T follicular helper cell (primary cell): Measurements from ENCODE around the gene ARHGAP19.
"Not testable (repeated sequence)": the region's sequence is repeated elsewhere in the genome, so short reads cannot be mapped to it uniquely, and the experiment has no call there.

ENCODE experiments used
- DNase-seq: peaks from one replicate; pipeline ENCODE4 v3.0.0-alpha.2; 2020; ENCODE audit warnings: low read depth

Gene ARHGAP19

DNA sequence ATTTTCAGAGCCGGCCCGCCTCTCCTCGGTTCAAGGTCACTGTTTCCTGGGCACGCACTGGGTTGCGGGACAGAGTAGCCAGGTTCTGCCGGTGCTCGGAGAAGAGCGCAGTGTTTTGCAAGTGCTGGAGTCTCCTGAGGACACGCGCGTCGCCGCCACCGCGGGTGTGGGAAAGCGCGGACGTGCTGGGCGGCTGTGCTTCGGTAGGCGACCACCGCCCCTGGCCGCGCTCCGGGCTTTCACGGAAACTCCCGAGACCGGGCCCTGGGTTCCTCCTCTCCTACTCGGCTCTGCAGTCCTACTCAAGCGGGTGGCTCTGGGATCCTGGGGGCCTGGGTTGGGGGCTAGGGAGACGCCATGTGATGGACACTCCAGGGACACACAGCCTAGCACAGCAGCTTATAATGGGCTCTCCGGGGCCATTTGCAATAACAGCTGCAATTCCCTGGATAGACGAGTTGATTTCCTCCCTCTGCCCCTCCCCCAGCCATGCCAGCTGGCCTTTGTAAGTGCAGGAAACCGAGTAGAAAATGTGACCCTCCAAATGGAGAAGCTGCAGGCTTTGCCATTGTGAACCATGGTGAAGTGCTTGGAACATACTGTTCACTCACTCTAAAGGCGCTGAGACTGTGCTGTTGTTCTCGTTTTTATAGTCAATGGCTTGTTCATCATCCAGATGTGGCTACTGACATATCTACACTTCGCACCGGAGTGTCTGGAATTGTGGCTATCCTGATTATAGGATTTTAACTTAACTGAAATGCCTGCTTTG, 28.8 kb upstream of the ARHGAP19 start:
- no peak for DNase-seq

DNA sequence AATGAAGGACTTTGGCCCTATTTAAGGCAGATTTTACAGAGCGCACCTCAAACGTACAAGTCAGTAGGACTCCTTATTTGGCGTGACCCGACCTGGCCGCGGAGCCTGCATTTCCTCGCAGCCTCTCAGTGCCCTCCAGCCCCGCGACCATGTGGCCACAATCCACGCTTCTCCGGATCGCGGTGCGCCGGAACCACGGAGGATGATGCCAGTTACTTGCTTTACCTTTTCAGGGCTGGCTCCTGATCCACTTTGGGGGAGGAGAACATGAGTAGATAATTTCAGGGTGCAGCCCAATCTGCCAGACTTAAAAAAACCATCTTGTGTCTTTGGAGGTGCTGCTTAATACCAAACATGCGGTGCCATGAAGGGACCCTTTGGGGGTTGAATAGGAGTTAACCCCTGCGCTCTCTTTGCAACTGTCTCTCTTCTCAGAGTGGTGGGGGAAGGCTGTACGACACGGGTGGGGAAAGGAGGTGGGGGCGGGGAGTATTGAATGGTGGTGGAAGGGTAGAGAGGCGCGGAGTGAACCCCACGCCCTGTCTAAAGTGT, 28.1 kb upstream of the ARHGAP19 start:
- DNase-seq = peak; percentile 7

DNA sequence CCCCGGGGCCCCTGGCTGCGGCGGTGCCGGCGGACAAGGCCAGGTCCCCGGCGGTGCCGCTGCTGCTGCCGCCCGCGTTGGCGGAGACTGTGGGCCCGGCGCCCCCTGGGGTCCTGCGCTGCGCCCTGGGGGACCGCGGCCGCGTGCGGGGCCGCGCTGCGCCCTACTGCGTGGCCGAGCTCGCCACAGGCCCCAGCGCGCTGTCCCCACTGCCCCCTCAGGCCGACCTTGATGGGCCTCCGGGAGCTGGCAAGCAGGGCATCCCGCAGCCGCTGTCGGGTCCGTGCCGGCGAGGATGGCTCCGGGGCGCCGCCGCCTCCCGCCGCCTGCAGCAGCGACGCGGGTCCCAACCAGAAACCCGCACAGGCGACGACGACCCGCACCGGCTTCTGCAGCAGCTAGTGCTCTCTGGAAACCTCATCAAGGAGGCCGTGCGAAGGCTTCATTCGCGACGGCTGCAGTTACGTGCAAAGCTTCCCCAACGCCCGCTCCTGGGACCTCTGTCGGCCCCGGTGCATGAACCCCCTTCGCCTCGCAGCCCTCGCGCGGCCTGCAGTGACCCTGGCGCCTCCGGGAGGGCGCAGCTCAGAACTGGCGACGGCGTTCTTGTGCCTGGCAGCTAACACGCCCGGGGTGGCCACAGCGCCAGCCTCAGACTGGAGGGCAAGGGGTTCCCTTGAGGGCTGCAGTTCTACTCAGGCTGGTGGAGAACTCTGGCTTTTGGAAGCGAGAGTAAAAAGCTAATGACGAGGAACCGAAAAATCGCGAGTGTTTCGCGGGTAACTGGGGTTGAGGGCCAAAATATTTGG, 27.4 kb upstream of the ARHGAP19 start:
- DNase-seq = peak; percentile 44

DNA sequence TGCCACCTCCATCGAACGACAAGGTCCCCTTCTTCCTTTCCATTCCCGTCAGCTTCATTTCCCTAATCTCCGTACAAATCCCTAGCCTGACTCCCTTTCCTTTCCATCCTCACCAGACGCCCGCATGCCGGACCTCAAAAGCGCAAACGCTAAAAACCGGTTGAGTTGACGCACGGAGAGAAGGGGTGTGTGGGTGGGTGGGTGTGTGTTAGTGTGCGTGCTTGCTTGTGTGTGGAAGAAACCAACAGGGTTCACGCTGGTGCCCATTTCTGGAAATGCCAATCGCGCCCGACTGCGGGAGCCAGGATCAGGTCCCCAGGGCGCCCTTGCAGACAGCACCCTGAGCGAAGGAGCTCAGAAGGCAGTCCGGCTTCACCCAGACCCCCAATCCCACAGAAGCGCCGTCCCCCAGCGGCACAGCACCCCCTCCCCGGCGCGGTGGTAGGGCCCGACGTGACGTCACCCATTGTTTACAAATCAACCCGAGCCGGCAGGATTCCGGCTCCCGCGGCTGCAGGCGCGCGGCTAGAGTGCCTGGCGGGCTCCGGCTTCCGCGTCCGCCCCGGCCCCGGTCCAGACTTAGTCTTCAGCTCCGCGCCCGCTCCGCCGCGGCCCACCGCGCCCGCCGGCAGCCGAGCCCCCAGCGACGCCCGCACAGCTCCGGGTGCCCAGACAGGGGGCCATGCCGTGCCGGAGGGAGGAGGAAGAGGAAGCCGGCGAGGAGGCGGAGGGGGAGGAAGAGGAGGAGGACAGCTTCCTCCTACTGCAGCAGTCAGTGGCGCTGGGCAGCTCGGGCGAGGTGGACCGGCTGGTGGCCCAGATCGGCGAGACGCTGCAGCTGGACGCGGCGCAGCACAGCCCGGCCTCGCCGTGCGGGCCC, 26.6 kb upstream of the ARHGAP19 start, which contains the start of gene FRAT1:
FRAT1 (plus strand) TSS at position 500 of the 880 bp plus-strand sequence; CDS start at position 683, 183 bp downstream.
- DNase-seq = peak; percentile 85

DNA sequence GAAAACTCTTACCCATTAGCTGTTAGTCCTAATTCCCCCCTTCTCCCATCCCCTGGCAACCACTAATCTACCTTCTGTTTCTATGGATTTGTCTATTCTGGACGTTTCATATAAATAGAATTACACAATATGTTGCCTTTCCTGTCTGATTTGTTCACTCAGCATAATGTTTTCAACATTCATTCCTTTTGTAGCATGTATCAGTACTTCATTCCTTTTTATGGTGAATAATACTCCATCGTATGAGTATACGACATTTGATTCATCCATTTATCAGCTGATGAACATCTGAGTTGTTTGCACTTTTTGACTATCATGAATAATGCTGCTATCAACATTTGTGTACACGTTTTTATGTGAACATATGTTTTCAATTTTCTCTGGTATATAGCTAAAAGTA, 22.2 kb upstream of the ARHGAP19 start:
- DNase-seq = no peak

DNA sequence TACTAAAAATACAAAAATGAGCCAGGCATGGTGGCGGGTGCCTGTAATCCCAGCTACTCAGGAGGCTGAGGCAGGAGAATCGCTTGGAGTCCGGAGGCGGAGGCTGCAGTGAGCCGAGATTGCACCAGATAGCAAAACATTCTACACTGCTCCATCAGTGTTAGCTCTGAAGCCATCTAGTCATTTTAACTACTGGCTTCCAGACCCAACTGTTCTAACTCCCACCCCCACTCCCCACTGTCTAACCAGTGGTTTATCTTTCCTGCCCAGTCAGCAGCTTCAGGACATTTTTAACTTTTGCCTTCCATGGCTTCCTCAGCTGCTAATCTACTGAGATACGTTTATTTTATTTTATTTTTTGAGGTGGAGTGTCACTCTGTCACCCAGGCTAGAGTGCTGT, 20.5 kb upstream of the ARHGAP19 start:
- no peak for DNase-seq

DNA sequence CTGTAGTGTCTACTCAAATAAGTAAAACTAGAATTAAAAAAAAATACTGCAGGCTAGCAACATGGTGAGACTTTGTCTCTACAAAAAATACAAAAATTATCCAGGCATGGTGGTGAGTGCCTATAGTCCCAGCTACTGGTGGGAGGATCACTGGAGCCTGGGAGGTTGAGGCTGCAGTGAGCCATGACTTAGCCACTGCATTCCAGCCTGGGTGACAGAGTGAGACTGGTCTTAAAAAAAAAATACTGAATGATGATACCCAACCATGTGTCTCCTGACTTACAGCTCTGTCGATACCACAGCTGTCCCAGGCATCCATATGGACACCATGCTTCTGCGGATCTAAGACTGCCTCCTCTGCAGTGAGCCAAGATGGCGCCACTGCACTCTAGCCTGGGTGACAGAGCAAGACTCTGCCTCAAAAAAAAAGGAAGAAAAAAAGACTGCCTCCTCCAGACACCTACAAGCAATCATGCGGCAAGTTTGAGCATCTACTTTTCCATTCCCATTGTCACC, 18.7 kb upstream of the ARHGAP19 start:
- no peak for DNase-seq

DNA sequence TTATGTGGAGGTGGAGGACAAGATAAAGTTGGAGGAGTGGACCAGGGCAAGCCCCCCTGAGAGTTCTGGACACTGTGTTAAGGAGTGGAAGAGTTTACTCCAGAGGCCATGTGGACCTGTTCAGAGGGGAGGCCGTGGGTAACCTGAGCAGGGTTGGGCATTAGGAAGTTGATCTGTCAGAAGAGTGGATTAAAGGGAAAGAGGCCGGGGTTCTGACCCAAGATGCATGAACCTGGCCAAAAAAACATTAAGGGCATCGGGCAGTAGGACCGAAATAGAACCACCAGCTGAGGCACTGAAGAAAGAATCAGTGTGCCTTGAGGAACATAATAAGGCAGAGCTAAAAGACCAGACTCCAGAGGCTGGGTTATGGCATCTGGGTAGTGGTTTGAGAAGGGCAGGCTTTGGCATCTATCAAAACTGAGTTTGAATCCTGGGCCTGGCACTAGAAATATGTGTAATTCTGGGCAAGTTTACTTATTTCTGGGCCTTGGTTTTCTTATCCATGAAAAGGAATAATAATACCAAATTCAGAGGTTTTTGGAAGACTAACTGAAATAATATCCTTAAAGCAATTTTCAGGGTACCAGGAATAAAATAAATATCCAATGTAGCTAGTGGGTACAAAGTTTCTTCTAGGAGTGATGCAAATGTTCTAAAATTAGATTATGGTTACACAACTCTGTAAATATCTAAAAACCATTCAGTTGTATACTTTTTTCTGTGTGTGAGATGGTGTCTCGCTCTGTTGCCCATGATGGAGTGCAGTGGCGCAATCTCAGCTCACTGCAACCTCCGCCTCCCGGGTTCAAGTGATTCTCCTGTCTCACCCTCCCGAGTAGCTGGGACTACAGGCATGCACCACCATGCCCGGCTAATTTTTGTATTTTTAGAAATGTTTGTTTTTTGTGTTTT, 15.7 kb upstream of the ARHGAP19 start:
- no peak for DNase-seq

DNA sequence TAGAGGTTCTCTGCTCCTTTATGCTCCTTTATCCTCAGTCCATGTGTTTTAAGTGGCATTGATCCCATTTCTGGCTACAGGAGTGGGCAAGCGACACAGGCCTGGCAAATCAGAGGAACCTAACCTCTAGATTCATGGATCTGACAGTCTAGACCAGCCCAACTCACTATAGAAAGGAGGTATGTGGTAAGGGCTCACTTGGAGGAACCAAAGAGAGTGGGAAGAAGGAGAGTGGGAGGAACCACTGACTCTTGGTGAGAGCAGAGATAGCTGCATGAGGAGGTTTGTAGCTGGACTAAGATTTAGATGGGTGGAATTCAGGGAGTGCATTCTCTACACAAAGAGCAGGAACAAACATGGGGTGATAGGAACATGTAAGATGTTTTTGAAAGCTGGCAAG, 15.0 kb upstream of the ARHGAP19 start:
- no peak for DNase-seq

DNA sequence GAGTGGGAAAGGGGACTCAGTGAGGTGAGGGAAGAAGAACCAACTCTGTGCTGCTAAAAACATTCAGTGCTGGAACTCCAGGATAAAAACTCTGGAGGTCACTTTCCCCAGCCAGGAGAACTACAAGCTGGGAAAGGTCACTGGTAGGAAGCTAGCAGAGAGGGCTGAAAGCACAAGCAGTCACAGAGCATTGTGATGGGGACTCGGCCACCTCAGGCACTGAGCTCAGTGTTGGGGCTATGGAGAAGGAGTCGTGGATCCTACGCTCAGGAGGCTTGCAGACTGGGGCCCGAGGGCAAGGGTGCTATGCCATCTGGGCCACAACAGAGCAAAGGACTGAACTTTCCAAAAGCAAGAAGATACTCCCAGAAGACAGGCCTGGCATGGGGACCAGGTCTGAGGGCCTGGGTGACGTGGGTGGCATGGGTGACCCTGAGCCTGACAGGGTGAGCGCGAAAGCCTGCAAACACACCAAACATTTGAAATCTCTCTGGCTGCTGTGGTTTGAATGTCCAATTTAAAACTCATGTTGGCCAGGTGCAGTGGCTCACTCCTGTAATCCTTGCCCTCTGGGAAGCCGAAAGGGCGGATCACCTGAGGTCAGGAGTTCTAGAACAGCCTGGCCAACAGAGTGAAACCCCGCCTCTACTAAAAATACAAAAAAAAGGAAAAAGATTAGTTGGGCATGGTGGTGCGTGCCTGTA, 9.8 kb upstream of the ARHGAP19 start:
- DNase-seq = no peak

DNA sequence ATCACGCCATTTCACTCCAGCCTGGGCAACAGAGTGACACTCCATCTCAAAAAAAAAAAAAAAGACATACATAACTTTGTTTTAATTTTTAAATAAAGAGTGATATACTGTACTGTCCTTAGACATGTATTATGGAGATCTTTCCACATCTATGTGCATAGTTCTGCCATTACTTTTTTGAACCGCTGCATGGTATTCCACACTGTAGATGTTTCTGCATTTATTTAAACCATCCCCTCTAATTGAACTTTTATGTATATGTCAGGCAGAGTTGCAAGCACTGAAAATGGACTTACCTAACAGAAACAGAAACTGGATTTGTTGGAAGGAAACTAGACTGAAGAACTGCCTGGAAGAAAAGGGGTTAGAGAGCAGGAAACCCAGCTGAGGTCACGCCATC, 8.5 kb upstream of the ARHGAP19 start:
- DNase-seq = no peak

DNA sequence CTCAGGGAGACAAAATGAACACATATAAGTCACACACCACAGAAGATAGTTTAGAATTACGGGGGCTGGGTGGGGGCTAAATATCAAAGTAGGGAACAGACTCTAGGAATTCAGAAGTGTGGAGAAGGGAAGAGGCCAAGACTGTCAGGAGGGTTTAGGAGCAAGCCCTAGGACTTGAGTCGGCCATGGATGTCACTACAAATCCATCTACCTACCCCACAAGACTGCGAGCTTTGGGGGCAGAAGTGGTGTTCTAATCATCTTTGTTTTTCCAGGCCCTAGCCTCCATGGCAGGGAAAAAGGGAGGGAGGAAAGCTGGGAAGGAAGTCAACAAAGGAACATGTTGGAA, 5.8 kb upstream of the ARHGAP19 start:
- no peak for DNase-seq

DNA sequence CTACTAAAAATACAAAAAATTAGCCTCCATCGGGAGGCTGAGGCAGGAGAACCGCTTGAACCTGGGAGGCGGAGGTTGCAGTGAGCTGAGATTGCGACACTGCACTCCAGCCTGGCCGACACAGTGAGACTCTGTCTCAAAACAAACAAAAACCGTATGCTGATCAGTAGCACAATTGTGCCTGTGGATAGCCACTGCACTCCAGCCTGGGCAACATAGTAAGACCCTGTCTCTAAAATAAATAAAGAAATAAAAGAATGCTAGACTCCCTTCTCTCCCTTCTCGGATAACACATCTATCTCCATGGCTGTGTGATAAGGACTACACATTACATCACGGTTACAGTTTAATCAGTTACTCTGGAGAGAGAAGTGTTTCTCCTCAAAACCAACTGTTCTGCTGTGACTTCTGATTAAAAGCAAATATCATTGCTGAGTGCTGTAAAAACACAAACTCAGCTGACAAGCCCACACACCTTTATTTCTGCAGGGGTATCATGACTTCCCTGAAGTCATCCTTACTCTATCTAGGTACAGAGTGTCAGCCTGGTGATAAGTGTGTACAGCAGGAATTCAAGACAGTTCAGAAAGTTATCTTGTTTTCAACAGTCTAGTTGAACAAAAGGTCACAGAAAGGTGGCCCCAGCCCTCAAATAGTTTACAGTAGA, 5.3 kb upstream of the ARHGAP19 start:
- DNase-seq = no peak

DNA sequence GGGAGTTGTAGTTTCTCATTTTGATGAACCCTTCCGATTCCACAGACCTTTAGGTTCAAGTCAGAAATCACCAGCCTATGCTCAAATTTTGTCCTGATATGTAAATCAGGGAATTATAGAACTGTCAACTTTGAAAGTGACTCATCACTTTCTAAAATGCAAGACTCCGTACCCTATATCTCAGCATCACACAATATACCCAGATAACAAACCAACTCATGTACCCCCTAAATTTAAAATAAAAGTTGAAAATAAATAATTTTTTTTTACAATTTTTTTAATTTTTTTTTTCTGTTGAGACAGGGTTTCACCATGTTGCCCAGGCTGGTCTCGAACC, 393 bp upstream of the ARHGAP19 start:
- no peak for DNase-seq

DNA sequence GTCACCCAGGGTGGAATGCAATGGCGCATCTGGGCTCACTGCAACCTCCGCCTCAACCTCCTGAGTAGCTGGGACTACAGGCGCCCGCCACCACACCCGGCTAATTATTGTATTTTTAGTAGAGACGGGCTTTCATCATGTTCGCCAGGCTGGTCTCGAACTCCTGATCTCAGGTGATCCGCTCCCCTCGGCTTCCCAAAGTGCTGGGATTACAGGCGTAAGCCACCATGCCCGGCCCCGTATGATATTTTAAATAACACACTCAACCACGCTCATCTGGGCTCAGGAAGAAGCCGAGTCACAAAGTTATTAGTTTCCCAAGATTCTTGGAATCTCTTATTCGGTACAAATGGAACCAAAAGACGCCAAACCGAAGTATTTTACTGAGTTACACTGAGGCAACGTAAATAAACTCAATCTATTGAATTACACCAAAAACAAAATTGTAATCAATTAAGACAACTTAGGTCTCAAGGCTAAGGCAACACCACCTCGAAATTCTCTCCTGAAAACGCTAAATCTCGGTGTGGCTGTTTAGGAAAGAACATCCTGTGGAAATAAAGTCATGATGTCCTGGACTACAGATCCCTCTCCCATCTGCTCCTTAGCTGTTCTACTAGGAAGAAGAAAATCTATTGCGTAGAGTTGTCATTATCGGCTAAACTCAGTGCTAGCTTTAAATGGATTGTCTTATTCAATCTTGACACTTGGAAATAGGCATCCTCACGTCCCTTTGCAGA, 910 bp downstream of the ARHGAP19 start:
- DNase-seq = no peak

DNA sequence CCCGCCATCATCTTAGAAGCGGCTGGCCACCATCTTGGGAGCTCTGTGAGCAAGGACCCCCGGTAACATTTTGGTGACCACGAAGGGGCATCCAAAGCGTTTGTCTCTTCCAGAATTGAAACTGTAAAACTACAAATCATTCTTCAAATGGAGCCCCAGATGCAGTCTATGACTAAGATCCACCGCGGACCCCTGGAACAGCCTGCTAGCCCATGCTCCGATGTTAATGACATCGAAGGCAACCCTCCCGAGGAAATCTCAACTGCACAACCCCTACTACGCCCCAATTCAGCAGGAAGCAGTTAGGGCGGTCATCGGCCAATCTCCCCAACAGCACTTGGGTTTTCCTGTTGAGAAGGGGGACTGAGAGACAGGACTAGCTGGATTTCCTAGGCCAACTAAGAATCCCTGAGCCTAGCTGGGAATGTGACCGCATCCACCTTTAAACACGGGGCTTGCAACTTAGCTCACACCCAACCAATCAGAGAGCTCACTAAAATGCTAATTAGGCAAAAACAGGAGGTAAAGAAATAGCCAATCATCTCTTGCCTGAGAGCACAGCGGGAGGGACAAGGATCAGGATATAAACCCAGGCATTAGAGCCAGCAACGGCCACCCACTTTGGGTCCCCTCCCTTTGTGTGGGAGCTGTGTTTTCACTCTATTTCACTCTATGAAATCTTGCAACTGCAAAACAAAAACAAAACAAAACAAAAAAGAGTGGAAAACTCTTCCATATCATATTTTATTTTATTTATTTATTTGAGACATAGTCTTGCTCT, 1.7 kb downstream of the ARHGAP19 start:
- not testable (repeated sequence) for DNase-seq

DNA sequence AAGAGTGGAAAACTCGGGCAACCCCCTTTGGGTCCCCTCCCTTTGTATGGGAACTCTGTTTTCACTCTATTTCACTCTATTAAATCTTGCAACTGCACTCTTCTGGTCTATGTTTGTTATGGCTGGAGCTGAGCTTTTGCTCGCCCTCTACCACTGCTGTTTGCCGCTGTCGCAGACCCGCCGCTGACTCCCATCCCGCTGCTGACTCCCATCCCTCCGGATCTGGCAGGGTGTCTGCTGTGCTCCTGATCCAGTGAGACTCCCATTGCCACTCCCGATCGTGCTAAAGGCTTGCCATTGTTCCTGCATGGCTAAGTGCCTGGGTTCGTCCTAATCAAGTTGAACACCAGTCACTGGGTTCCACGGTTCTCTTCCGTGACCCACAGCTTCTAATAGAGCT, 2.4 kb downstream of the ARHGAP19 start:
- not testable (repeated sequence) for DNase-seq

DNA sequence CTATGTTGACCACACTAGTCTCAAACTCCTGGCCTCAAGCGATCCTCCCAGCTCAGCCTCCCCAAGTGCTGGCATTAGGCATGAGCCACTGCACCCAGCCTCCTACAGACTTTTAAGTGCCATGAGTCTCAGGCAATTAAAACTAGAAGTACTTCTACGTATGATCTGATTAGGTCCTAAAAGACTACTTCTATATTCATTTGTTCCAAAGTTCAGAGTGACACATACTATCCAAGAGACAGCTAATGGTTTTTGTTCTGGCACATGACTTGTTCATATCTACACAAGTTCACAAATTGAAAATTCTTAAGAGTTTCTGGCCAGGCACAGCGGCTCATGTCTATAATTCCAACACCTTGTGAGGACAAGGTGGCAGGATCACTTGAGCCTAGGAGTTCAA, 11.7 kb downstream of the ARHGAP19 start:
- DNase-seq = no peak
